G401.6 (cell line): ENCODE measurements around the gene ARHGEF12.

Experiments
- FAIRE-seq: peaks from 2 replicates; lab custom pipeline; 2012; peaks lifted over from hg19 to GRCh38; lab: Jason Lieb, UNC

The ARHGEF12 gene

GRCh38 chr11:120342226-120342625 is 6.0 kb downstream of the ARHGEF12 start:
- no peak for FAIRE-seq

GRCh38 chr11:120342678-120343077 is 6.5 kb downstream of the ARHGEF12 start:
- no peak for FAIRE-seq

- no peak for FAIRE-seq
Measured at GRCh38 chr11:120343429-120343828, 7.2 kb downstream of the ARHGEF12 start.

- no peak for FAIRE-seq
Measured at GRCh38 chr11:120344302-120345004, 8.2 kb downstream of the ARHGEF12 start.

GRCh38 chr11:120346233-120346632 is 10.0 kb downstream of the ARHGEF12 start:
- FAIRE-seq = no peak

- peak; percentile 17 for FAIRE-seq
Measured at GRCh38 chr11:120350637-120351036, 14.4 kb downstream of the ARHGEF12 start.

- FAIRE-seq = no peak
Measured at GRCh38 chr11:120352405-120352804, 16.2 kb downstream of the ARHGEF12 start.

GRCh38 chr11:120354068-120354467 is 17.9 kb downstream of the ARHGEF12 start:
- FAIRE-seq = no peak

GRCh38 chr11:120354779-120355178 is 18.6 kb downstream of the ARHGEF12 start:
- no peak for FAIRE-seq

- FAIRE-seq = no peak
Measured at GRCh38 chr11:120357620-120358019, 21.4 kb downstream of the ARHGEF12 start.

- no peak for FAIRE-seq
Measured at GRCh38 chr11:120358729-120359128, 22.5 kb downstream of the ARHGEF12 start.

GRCh38 chr11:120363436-120363835 is 27.2 kb downstream of the ARHGEF12 start:
- no peak for FAIRE-seq

- no peak for FAIRE-seq
Measured at GRCh38 chr11:120365512-120365911, 29.3 kb downstream of the ARHGEF12 start.

GRCh38 chr11:120372296-120372695 is 36.1 kb downstream of the ARHGEF12 start:
- FAIRE-seq = no peak

GRCh38 chr11:120375076-120375475 is 38.9 kb downstream of the ARHGEF12 start:
- no peak for FAIRE-seq

GRCh38 chr11:120376547-120377182 is 40.5 kb downstream of the ARHGEF12 start:
- FAIRE-seq = peak; percentile 40

GRCh38 chr11:120378474-120378873 is 42.3 kb downstream of the ARHGEF12 start:
- no peak for FAIRE-seq

- no peak for FAIRE-seq
Measured at GRCh38 chr11:120381401-120381800, 45.2 kb downstream of the ARHGEF12 start.

- no peak for FAIRE-seq
Measured at GRCh38 chr11:120383518-120384155, 47.4 kb downstream of the ARHGEF12 start.

GRCh38 chr11:120384476-120384875 is 48.3 kb downstream of the ARHGEF12 start:
- no peak for FAIRE-seq

- FAIRE-seq = no peak
Measured at GRCh38 chr11:120385110-120385509, 48.9 kb downstream of the ARHGEF12 start.

- no peak for FAIRE-seq
Measured at GRCh38 chr11:120385655-120386054, 49.4 kb downstream of the ARHGEF12 start.

GRCh38 chr11:120386318-120386717 is 50.1 kb downstream of the ARHGEF12 start:
- no peak for FAIRE-seq
